GM12873 (cell line): ENCODE measurements around the gene ID3.

Experiments
- TF ChIP-seq, protein P1 (sequence below): IDR thresholded peaks from 2 replicates; pipeline ENCODE4 v1.5.1; 2012; ENCODE audit warnings: low read depth, mild to moderate bottlenecking, moderate library complexity, low read length, control low read depth; ENCODE audit not compliant: insufficient read depth; ENCODE audit errors: missing control alignments

The ID3 gene

DNA sequence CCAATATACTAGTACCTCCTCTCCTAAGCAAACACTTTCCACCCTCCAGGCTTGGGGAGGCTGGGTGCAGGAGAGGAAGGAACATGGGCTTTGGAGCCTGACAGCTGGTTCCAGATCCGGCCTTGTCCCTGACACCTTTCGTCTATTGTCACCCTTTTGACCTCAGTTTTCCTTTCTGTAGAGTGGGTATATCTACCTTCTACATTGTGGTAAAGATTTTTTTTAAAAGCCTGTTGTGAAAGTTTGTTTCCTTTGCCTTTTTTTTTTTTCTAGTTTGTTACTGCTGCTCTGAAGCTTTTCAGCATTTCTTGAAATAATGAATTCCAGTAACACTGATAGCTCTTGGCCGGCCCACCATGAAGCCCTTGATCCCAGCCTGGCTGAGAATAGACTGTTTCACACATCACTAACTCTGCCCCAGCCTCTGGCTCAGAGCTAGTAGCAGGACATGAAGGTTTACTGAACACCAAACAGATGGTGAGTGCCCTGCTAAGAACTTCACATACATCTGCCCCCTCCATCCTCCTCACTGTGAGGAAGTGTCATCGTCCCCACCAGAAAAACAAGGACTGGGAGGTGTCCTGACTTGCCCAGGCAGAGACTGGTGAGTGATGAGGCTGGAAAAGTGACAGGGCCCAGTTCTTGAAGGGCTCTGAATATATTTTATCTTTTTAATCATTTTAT, 33.0 kb upstream of the ID3 start:
- TF ChIP-seq, protein P1, sequence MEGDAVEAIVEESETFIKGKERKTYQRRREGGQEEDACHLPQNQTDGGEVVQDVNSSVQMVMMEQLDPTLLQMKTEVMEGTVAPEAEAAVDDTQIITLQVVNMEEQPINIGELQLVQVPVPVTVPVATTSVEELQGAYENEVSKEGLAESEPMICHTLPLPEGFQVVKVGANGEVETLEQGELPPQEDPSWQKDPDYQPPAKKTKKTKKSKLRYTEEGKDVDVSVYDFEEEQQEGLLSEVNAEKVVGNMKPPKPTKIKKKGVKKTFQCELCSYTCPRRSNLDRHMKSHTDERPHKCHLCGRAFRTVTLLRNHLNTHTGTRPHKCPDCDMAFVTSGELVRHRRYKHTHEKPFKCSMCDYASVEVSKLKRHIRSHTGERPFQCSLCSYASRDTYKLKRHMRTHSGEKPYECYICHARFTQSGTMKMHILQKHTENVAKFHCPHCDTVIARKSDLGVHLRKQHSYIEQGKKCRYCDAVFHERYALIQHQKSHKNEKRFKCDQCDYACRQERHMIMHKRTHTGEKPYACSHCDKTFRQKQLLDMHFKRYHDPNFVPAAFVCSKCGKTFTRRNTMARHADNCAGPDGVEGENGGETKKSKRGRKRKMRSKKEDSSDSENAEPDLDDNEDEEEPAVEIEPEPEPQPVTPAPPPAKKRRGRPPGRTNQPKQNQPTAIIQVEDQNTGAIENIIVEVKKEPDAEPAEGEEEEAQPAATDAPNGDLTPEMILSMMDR, result no peak

DNA sequence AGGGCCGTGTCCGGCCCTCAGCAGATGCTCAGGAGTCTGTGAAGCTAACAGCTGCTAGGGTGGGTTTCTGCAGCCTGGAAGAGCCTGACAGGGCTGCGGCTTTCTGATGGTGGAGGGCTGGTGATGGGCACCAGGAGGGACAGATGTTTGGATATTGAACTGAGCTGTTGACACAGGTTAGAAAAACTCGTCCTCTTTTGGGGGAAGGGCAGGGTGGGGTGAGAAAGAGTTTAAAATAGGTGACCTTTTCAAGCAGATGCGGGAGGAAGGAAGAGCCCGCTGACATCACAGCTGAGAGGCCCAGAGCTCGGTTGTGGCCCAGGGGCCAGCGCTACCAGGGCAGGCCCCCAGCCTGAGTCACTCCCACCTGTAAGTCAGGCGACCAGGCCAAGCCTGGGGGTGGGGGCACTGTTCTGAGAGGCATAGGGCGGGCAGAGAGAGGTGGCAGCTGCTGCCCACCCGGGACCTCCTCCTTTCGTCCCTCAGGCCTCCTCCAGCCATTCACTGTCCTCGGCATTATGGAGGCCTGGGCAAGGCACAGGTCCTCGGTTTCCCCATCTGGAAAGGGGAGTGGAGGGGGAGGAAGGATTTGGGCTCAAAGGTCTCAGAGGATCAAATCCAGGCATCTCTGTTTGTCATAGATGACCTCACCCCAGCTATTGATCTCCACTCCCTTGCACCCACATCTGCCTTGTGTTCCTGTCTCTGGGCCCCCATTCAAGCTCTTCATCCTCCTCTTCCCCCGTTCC, 32.3 kb upstream of the ID3 start:
- TF ChIP-seq, protein P1, result no peak

- TF ChIP-seq, protein P1, result no peak
Observed at GRCh38 chr1:23590058-23590783, 30.9 kb upstream of the ID3 start.

- TF ChIP-seq, protein P1, result no peak
Observed at GRCh38 chr1:23589585-23589986, 30.3 kb upstream of the ID3 start.

- TF ChIP-seq, protein P1, result no peak
Observed at GRCh38 chr1:23588749-23589548, 29.6 kb upstream of the ID3 start.

- TF ChIP-seq, protein P1, result no peak
Observed at GRCh38 chr1:23585321-23586022, 26.2 kb upstream of the ID3 start.
